OCI-LY1 (cell line): ENCODE data around the gene PDZD2.

ENCODE experiments used
- CTCF ChIP-seq: fragments of 200-600 bp; sonication (generic), shearing (Covaris generic); IDR thresholded peaks from 2 replicates; pipeline ENCODE4 v1.5.1; 2017; ENCODE audit warnings: mild to moderate bottlenecking, antibody characterized with exemption, low read length, moderate library complexity, mixed read lengths
- EZH2 ChIP-seq: fragments of 200-600 bp; sonication (generic), shearing (Covaris generic); IDR thresholded peaks from 2 replicates; pipeline ENCODE4 v1.8.0; 2017; ENCODE audit warnings: borderline replicate concordance, mixed run types, mild to moderate bottlenecking, antibody characterized with exemption, low read length, moderate library complexity, mixed read lengths

GRCh38 chr5:32021771-32022170 is 382.8 kb downstream of the PDZD2 start:
- TF ChIP-seq CTCF = no peak
- no peak for TF ChIP-seq EZH2
